MCF 10A (cell line): ENCODE data around the gene TMCO4. TPM values are rescaled to one million over a fixed set of nuclear protein-coding genes. Genes with fewer than 3 reads are reported as not detected.

ENCODE experiments used
- BruUV-seq: library from RNA; stranded (reverse); fragments of 400-500 nt; replicated peaks from 2 replicates; lab custom pipeline; 2021; lab: Mats Ljungman, UMichigan
- CTCF ChIA-PET: fragments of 300-600 bp; sonication (Branson Sonifier 250); formaldehyde crosslinking; extraction: SDS; loops from one replicate; lab custom pipeline; 2021; ENCODE audit warnings: antibody characterized with exemption, inconsistent platforms; lab: Yijun Ruan, JAX
- POLR2A ChIA-PET: fragments of 300-600, 350-650 bp; sonication (Branson Sonifier 250); formaldehyde crosslinking; extraction: SDS; loops from one replicate; lab custom pipeline; 2020; ENCODE audit warnings: antibody characterized with exemption, inconsistent platforms; lab: Yijun Ruan, JAX
- DNase-seq: peaks from one replicate; pipeline ENCODE4 v3.0.0-alpha.2; 2018; ENCODE audit not compliant: unreplicated experiment
- H3K27ac Mint-ChIP-seq: one replicate; pipeline ENCODE4 v1.8.0; 2022; ENCODE audit warnings: mild to moderate bottlenecking, low read depth, mixed read lengths; ENCODE audit not compliant: unreplicated experiment
- H3K27me3 Mint-ChIP-seq: one replicate; pipeline ENCODE4 v1.8.0; 2022; ENCODE audit warnings: mixed read lengths; ENCODE audit not compliant: insufficient read depth, unreplicated experiment
- H3K36me3 Mint-ChIP-seq: one replicate; pipeline ENCODE4 v1.8.0; 2022; ENCODE audit warnings: mild to moderate bottlenecking, moderate library complexity, mixed read lengths; ENCODE audit not compliant: insufficient read depth, unreplicated experiment
- H3K4me1 Mint-ChIP-seq: one replicate; pipeline ENCODE4 v1.8.0; 2022; ENCODE audit warnings: mixed read lengths; ENCODE audit not compliant: insufficient read depth, unreplicated experiment
- H3K4me3 Mint-ChIP-seq: one replicate; pipeline ENCODE4 v1.8.0; 2022; ENCODE audit warnings: mild to moderate bottlenecking, moderate library complexity, mixed read lengths; ENCODE audit not compliant: unreplicated experiment
- H3K9me3 Mint-ChIP-seq: one replicate; pipeline ENCODE4 v1.8.0; 2022; ENCODE audit warnings: mixed read lengths; ENCODE audit not compliant: unreplicated experiment
- intact Hi-C: fragments of 100-400 bp; cut with micrococcal nuclease; formaldehyde crosslinking; loops from 2 replicates; pipeline ENCODE4 v1.14.1; 2022
- total RNA-seq: library from RNA; stranded (reverse); gene quantifications from 2 replicates; pipeline ENCODE4 v1.2.3, GENCODE V29; 2022
- TF ChIP-seq, protein P1 (sequence below): fragments of 200-600 bp; IDR thresholded peaks from one replicate; pipeline ENCODE4 v1.8.0; 2022; ENCODE audit warnings: antibody characterized with exemption, mild to moderate bottlenecking; ENCODE audit not compliant: unreplicated experiment

The TMCO4 gene
- total RNA-seq, 1 experiment from 2014 or later, result 20.5 TPM

DNA sequence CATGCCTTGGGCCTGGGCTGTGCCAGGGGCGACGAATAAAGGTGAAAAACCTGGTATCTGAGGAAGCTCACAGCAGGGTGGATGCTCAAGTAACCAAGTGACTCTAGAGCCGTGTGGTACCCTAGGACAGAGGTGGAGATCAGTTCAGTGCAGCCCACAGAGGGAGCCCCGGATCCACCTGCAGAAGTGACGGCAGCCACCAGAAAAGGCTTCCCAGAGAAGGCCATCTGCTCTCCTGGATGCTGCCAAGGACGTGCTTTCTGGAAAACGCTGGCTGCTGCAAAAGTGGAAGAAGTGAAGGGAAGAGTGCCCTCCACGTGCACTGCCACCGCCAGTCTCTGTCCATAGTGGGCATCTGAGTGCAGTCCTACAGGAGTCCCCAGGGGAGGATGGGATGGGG is 27.7 kb downstream of the TMCO4 start:
- ChIA-PET POLR2A (no interaction called here), CTCF (interaction anchor here (1.2 kb wide), 1 partner anchor 10 kb away, joined by 5 read pairs; no protein-coding TSS in a partner anchor)
- TF ChIP-seq, protein P1, sequence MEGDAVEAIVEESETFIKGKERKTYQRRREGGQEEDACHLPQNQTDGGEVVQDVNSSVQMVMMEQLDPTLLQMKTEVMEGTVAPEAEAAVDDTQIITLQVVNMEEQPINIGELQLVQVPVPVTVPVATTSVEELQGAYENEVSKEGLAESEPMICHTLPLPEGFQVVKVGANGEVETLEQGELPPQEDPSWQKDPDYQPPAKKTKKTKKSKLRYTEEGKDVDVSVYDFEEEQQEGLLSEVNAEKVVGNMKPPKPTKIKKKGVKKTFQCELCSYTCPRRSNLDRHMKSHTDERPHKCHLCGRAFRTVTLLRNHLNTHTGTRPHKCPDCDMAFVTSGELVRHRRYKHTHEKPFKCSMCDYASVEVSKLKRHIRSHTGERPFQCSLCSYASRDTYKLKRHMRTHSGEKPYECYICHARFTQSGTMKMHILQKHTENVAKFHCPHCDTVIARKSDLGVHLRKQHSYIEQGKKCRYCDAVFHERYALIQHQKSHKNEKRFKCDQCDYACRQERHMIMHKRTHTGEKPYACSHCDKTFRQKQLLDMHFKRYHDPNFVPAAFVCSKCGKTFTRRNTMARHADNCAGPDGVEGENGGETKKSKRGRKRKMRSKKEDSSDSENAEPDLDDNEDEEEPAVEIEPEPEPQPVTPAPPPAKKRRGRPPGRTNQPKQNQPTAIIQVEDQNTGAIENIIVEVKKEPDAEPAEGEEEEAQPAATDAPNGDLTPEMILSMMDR, result no peak
- Mint-ChIP-seq H3K9me3 (no peaks in the 10 kb centered on the region), H3K4me1 (no peaks in the 10 kb centered on the region), H3K27me3 (no peaks in the 10 kb centered on the region), H3K4me3 (no peak overlapping the region), H3K36me3 (peaks cover 4% of the 10 kb centered on the region), H3K27ac (no peak overlapping the region)
- intact Hi-C loops, result no loop called here
- BruUV-seq, result no TSS peak
- DNase-seq, result no peak

DNA sequence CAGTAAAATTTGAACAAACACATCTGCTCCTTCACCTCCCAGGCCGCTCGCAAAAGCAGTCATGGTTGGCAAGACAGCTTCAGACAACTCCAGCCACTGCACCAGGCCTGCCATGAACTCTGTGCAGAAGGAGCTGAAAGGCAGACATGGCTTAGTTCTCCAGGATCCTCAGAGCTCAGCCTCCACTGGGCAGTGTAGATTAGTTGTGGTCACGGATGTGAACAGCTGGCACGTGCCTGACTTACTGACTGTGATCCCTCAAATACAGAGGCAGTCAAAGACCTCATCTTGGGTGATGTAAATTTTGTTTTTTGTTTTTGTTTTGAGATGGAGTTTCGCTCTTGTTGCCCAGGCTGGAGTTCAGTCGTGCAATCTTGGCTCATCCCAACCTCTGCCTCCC is 28.4 kb downstream of the TMCO4 start:
- no peak overlapping the region for H3K27ac Mint-ChIP-seq
- BruUV-seq, result no TSS peak
- no peak overlapping the region for H3K4me3 Mint-ChIP-seq
- DNase-seq, result no peak
- POLR2A ChIA-PET, result no interaction called here
- no peaks in the 10 kb centered on the region for H3K9me3 Mint-ChIP-seq
- H3K36me3 Mint-ChIP-seq, result peaks cover 4% of the 10 kb centered on the region
- no peaks in the 10 kb centered on the region for H3K4me1 Mint-ChIP-seq
- CTCF ChIA-PET, result no interaction called here
- TF ChIP-seq, protein P1, result no peak
- no peaks in the 10 kb centered on the region for H3K27me3 Mint-ChIP-seq
- intact Hi-C loops, result no loop called here

DNA sequence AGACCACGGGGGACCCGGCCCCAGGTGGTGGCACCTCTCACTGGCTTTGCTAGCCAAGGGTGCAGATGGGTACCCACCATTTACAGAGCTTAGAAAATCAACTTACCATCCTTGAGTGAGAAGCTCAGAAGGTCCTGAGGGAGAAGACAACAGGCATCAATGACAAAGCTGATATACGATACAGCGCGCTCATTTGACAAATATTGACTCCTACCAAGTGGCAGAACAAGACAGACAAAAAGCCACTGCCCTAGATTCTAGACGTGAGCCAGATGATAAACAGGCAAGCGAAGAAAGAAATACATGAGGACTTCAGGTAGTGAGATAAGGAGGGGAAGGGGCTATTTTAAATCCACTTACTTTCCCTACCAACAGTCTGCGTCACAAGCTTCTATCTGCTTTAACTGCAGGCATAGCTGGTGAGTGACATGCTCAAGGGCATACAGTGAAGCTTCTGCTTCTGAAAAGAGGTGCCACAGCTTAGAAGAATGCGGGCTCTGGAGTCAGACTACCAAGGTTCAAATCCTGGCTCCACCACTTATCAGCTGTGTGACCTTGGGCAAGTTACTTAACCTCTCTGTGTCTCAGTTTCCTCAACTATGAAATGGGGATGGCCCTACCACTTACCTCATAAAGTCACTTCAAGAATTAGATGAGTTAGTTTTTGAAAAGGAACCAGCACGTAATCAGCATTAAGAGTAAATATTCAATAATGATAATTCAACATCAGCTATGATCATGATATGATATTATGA is 29.1 kb downstream of the TMCO4 start:
- H3K9me3 Mint-ChIP-seq, result no peaks in the 10 kb centered on the region
- H3K27me3 Mint-ChIP-seq, result no peaks in the 10 kb centered on the region
- DNase-seq, result no peak
- BruUV-seq, result no TSS peak
- POLR2A ChIA-PET, result no interaction called here
- no peak overlapping the region for H3K4me3 Mint-ChIP-seq
- TF ChIP-seq, protein P1, result no peak
- CTCF ChIA-PET, result interaction anchor here (0.6 to 1.0 kb wide), 2 partner anchors 9 to 66 kb away, joined by 4 read pairs; no protein-coding TSS in a partner anchor
- intact Hi-C loops, result no loop called here
- peaks cover 10% of the 10 kb centered on the region for H3K36me3 Mint-ChIP-seq
- H3K4me1 Mint-ChIP-seq, result peaks cover 7% of the 10 kb centered on the region
- no peak overlapping the region for H3K27ac Mint-ChIP-seq

DNA sequence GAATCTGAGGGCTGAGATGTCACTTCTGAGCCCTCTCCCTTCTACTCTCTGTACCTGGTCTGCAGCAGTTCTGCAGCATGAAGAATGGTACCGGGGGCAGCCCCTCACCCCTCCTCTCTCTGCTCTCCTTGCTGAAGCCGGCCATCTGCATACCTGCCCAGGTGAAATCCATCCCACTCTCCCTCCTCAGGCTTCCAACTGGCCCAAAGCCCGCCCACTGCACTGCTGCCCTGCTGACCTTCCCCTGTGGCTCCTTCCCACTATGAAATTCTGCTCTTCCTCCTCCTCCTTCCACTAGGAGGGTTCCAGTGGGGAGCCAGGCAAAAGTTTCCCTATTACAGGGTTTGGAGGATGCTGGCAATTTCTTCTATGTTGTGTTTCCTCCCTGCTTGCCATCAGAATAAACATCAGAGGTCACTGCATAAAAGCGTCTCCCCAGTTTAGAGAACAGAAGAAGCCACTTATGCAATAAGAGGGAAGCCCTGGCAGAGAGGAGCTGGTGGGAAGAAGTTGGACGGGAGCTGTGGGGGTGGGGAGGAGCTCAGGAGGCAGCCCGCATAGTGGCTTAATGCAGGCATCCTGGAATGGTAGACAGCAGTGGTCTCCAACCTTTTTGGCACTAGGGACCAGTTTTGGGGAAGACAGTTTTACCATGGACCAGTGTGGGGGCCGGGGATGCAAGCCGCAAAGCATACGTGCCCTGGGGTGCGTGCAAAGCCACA is 30.3 kb downstream of the TMCO4 start:
- H3K9me3 Mint-ChIP-seq, result no peaks in the 10 kb centered on the region
- no peak for DNase-seq
- TF ChIP-seq, protein P1, result no peak
- H3K4me3 Mint-ChIP-seq, result no peak overlapping the region
- BruUV-seq, result no TSS peak
- intact Hi-C loops, result no loop called here
- H3K27me3 Mint-ChIP-seq, result no peaks in the 10 kb centered on the region
- peaks cover 14% of the 10 kb centered on the region for H3K4me1 Mint-ChIP-seq
- CTCF ChIA-PET, result interaction anchor here (0.6 kb wide), 1 partner anchor 65 kb away, joined by 4 read pairs; no protein-coding TSS in a partner anchor
- POLR2A ChIA-PET, result no interaction called here
- peaks cover 20% of the 10 kb centered on the region for H3K36me3 Mint-ChIP-seq
- H3K27ac Mint-ChIP-seq, result no peak overlapping the region
